Activated CD8-positive, alpha-beta memory T cell treated with anti-CD3 and anti-CD28 coated beads for 4 hours (primary cell): Measurements from ENCODE around the gene MTOR.

Source experiments
- DNase-seq, 2 donors: peaks; one replicate each; pipeline ENCODE4 v3.0.0-alpha.2; 2020; ENCODE audit warnings: low read depth in 2 of 2

Gene MTOR

GRCh38 chr1:11151114-11151513, 111.2 kb downstream of the MTOR start:
- DNase-seq = no peak

GRCh38 chr1:11150326-11150725, 112.0 kb downstream of the MTOR start:
- DNase-seq = no peak

GRCh38 chr1:11147197-11147770, 115.1 kb downstream of the MTOR start:
- DNase-seq = no peak

GRCh38 chr1:11145741-11146140, 116.6 kb downstream of the MTOR start:
- no peak for DNase-seq

GRCh38 chr1:11144570-11145256, 117.6 kb downstream of the MTOR start:
- DNase-seq = no peak

- DNase-seq = no peak
These were observed 118.4 kb downstream of the MTOR start for GRCh38 chr1:11143907-11144306.

- DNase-seq = no peak
These were observed 119.0 kb downstream of the MTOR start for GRCh38 chr1:11143401-11143800.

- DNase-seq = no peak
These were observed 119.5 kb downstream of the MTOR start for GRCh38 chr1:11142618-11143391.

- DNase-seq = no peak
These were observed 123.4 kb downstream of the MTOR start for GRCh38 chr1:11138952-11139351.

GRCh38 chr1:11138029-11138428, 124.3 kb downstream of the MTOR start:
- DNase-seq = no peak

- DNase-seq = no peak
These were observed 127.5 kb downstream of the MTOR start for GRCh38 chr1:11134898-11135266.

GRCh38 chr1:11134251-11134897, 128.0 kb downstream of the MTOR start:
- DNase-seq = no peak

- DNase-seq = no peak
These were observed 129.6 kb downstream of the MTOR start for GRCh38 chr1:11132563-11133293.

- DNase-seq = no peak
These were observed 130.5 kb downstream of the MTOR start for GRCh38 chr1:11131816-11132215.

GRCh38 chr1:11130406-11130805, 131.9 kb downstream of the MTOR start:
- DNase-seq = no peak

- no peak for DNase-seq
These were observed 132.5 kb downstream of the MTOR start for GRCh38 chr1:11129649-11130390.

- no peak for DNase-seq
These were observed 135.8 kb downstream of the MTOR start for GRCh38 chr1:11126569-11126968.

- DNase-seq = no peak
These were observed 136.4 kb downstream of the MTOR start for GRCh38 chr1:11125931-11126330.

GRCh38 chr1:11124965-11125364, 137.4 kb downstream of the MTOR start:
- DNase-seq = no peak

- DNase-seq = no peak
These were observed 146.0 kb downstream of the MTOR start for GRCh38 chr1:11116318-11116717.

GRCh38 chr1:11114966-11115365, 147.4 kb downstream of the MTOR start:
- DNase-seq = no peak
